CD14-positive monocyte (primary cell): ENCODE results near the gene KCNT1. TPM values are rescaled to one million over a fixed set of nuclear protein-coding genes. Genes with fewer than 3 reads are reported as not detected.

Experiments used
- DNase-seq, 3 donors: peaks; one replicate each; pipeline ENCODE4 v3.0.0-alpha.2; 2011 to 2022
- H2AFZ ChIP-seq: 2 replicates; pipeline ENCODE4 v1.6.0; 2012; ENCODE audit warnings: mild to moderate bottlenecking, low read depth, low read length, inconsistent platforms; ENCODE audit not compliant: insufficient read depth, poor library complexity, severe bottlenecking
- H3K27ac ChIP-seq, 2 donors: 1 replicate in 1 of 2; 2 replicates in 1 of 2; pipeline ENCODE4 v1.5.1; 2012 to 2013; ENCODE audit warnings: low read length in 2 of 2, control low read depth in 1 of 2, inconsistent platforms in 1 of 2, low read depth in 1 of 2, mild to moderate bottlenecking in 1 of 2
- H3K27me3 ChIP-seq, 2 donors: one replicate each; pipeline versions ENCODE4 v1.6.0 to v1.6.1; 2011 to 2013; ENCODE audit warnings: low read length in 2 of 2; ENCODE audit not compliant: control insufficient read depth in 2 of 2, insufficient read depth in 2 of 2
- H3K36me3 ChIP-seq, 2 donors: replicated peaks in 1 of 2; 1 replicate in 1 of 2; 2 replicates in 1 of 2; pipeline versions ENCODE4 v1.5.1 to v1.6.1; 2012 to 2013; ENCODE audit warnings: low read length in 2 of 2, control low read depth in 1 of 2, inconsistent platforms in 1 of 2, mild to moderate bottlenecking in 1 of 2; ENCODE audit not compliant: insufficient read depth in 2 of 2, control insufficient read depth in 1 of 2
- H3K4me1 ChIP-seq, 2 donors: 1 replicate in 1 of 2; 2 replicates in 1 of 2; pipeline versions ENCODE4 v1.5.1 to v1.6.1; 2012 to 2013; ENCODE audit warnings: low read length in 2 of 2, control low read depth in 1 of 2, inconsistent platforms in 1 of 2, mild to moderate bottlenecking in 1 of 2, moderate library complexity in 1 of 2; ENCODE audit not compliant: insufficient read depth in 2 of 2, control insufficient read depth in 1 of 2
- H3K4me2 ChIP-seq: replicated peaks from 2 replicates; pipeline ENCODE3; 2012; ENCODE audit warnings: low read length, moderate library complexity, mild to moderate bottlenecking; ENCODE audit not compliant: poor library complexity, severe bottlenecking; ENCODE audit errors: extremely low read depth
- H3K4me3 ChIP-seq, 3 experiments: fragments of 200-600 bp in 1 of 3; sonication (generic) in 1 of 3; replicated peaks in 1 of 3; 1 replicate in 2 of 3; 2 replicates in 1 of 3; pipeline ENCODE4 v1.5.1; 2011 to 2013; ENCODE audit warnings: low read length in 3 of 3, mild to moderate bottlenecking in 3 of 3, control low read depth in 2 of 3, low read depth in 2 of 3, inconsistent platforms in 1 of 3, moderate library complexity in 1 of 3
- H3K79me2 ChIP-seq: 2 replicates; pipeline ENCODE4 v1.6.0; 2012; ENCODE audit warnings: mild to moderate bottlenecking, control low read depth, inconsistent platforms, low read length, moderate library complexity; ENCODE audit not compliant: insufficient read depth
- H3K9ac ChIP-seq: 2 replicates; pipeline ENCODE4 v1.6.0; 2017; ENCODE audit warnings: low read length, mild to moderate bottlenecking; ENCODE audit not compliant: insufficient read depth, poor library complexity, severe bottlenecking
- H3K9me3 ChIP-seq, 2 donors: replicated peaks in 1 of 2; 1 replicate in 1 of 2; 2 replicates in 1 of 2; pipeline versions ENCODE4 v1.5.1 to v1.6.1; 2012 to 2013; ENCODE audit warnings: low read length in 2 of 2, control low read depth in 1 of 2; ENCODE audit not compliant: control insufficient read depth in 1 of 2, insufficient read depth in 1 of 2
- H4K20me1 ChIP-seq: 2 replicates; pipeline ENCODE4 v1.6.0; 2012; ENCODE audit warnings: mild to moderate bottlenecking, low read length, control low read depth, moderate library complexity; ENCODE audit not compliant: insufficient read depth
- H3K27ac Mint-ChIP-seq, 7 donors: one replicate each; pipeline ENCODE4 v1.8.0; 2020; ENCODE audit warnings: mild to moderate bottlenecking in 7 of 7, mixed read lengths in 7 of 7, moderate library complexity in 6 of 7, inconsistent platforms in 2 of 7
- H3K27me3 Mint-ChIP-seq, 3 donors: one replicate each; pipeline ENCODE4 v1.8.0; 2021 to 2022; ENCODE audit warnings: low read depth in 3 of 3, mild to moderate bottlenecking in 3 of 3, mixed read lengths in 3 of 3, moderate library complexity in 3 of 3, inconsistent platforms in 1 of 3
- H3K36me3 Mint-ChIP-seq, 2 donors: one replicate each; pipeline ENCODE4 v1.8.0; 2020; ENCODE audit warnings: mixed read lengths in 2 of 2, inconsistent platforms in 1 of 2, mild to moderate bottlenecking in 1 of 2
- H3K4me1 Mint-ChIP-seq: one replicate; pipeline ENCODE4 v1.8.0; 2020; ENCODE audit warnings: mild to moderate bottlenecking, mixed read lengths
- H3K4me3 Mint-ChIP-seq, 2 donors: one replicate each; pipeline ENCODE4 v1.8.0; 2020; ENCODE audit warnings: mild to moderate bottlenecking in 2 of 2, mixed read lengths in 2 of 2, moderate library complexity in 1 of 2
- H3K9me3 Mint-ChIP-seq, 7 donors: one replicate each; pipeline ENCODE4 v1.8.0; 2020 to 2022; ENCODE audit warnings: mixed read lengths in 7 of 7, mild to moderate bottlenecking in 6 of 7, moderate library complexity in 6 of 7, inconsistent platforms in 2 of 7
- CTCF ChIP-seq: fragments of 200-600 bp; IDR thresholded peaks from one replicate; pipeline ENCODE4 v1.8.0; 2022; ENCODE audit warnings: antibody characterized with exemption, mild to moderate bottlenecking
- WGBS: methylation state at CpG from one replicate; pipeline ENCODE4 v1.1.5; 2013; ENCODE audit warnings: missing lambda C conversion rate; ENCODE audit not compliant: insufficient coverage; 5-methylcytosine and 5-hydroxymethylcytosine counted together
- intact Hi-C, 2 donors: fragments of 100-400 bp; cut with micrococcal nuclease; formaldehyde crosslinking; loops; one replicate each; pipeline versions ENCODE4 v1.15.0 to v1.15.1; 2023
- polyA plus RNA-seq, 3 donors: library from polyadenylated mRNA; depleted of rRNA in 1 of 3; unstranded in 2 of 3; stranded (reverse) in 1 of 3; fragments of 300-500 nt in 2 of 3; fragments of >200 nt in 1 of 3; fragmentation: Illumina TruSeq in 2 of 3; gene quantifications; 1 replicate in 2 of 3; 2 replicates in 1 of 3; pipeline ENCODE4 v1.2.3, GENCODE V29; 2012 to 2021

KCNT1 gene
- polyA plus RNA-seq, 3 donors, result not detected

GRCh38 chr9:135739271-135740220 is 37.6 kb downstream of the KCNT1 start:
- Mint-ChIP-seq H3K27ac (peak overlapping the region in 1 of 7 donors; percentile 46), H3K36me3 (no peaks in the 10 kb centered on the region), H3K4me3 (no peak overlapping the region), H3K4me1 (no peaks in the 10 kb centered on the region), H3K9me3 (no peaks in the 10 kb centered on the region), H3K27me3 (peaks cover 7 to 32% (median 22%) of the 10 kb centered on the region in 3 donors)
- no peak for DNase-seq
- H3K36me3 ChIP-seq, result no peaks in the 10 kb centered on the region
- H3K79me2 ChIP-seq, result no peaks in the 10 kb centered on the region
- WGBS, result 79% methylated on average over 19 of the region's 28 CpGs
- H4K20me1 ChIP-seq, result no peaks in the 10 kb centered on the region
- H3K27me3 ChIP-seq, result peaks cover 0 to 12% of the 10 kb centered on the region in 2 donors
- no peaks in the 10 kb centered on the region for H3K9me3 ChIP-seq
- TF ChIP-seq CTCF, result no peak
- H3K27ac ChIP-seq, result no peak overlapping the region
- intact Hi-C loops, result no loop called here
- no peak overlapping the region for H3K9ac ChIP-seq
- no peak overlapping the region for H2AFZ ChIP-seq
- no peaks in the 10 kb centered on the region for H3K4me1 ChIP-seq
- H3K4me2 ChIP-seq, result no peak overlapping the region
- H3K4me3 ChIP-seq, result no peak overlapping the region

- no peaks in the 10 kb centered on the region for H3K9me3 ChIP-seq
- Mint-ChIP-seq H3K36me3 (no peaks in the 10 kb centered on the region), H3K9me3 (no peaks in the 10 kb centered on the region), H3K4me1 (no peaks in the 10 kb centered on the region), H3K4me3 (no peak overlapping the region), H3K27me3 (peaks cover 5 to 23% (median 15%) of the 10 kb centered on the region in 3 donors), H3K27ac (no peak overlapping the region)
- no peaks in the 10 kb centered on the region for H3K4me1 ChIP-seq
- intact Hi-C loops, result no loop called here
- no peak overlapping the region for H3K4me2 ChIP-seq
- H3K36me3 ChIP-seq, result no peaks in the 10 kb centered on the region
- no peak overlapping the region for H2AFZ ChIP-seq
- H4K20me1 ChIP-seq, result no peaks in the 10 kb centered on the region
- H3K9ac ChIP-seq, result no peak overlapping the region
- no peak overlapping the region for H3K27ac ChIP-seq
- 82% methylated on average over 21 of the region's 24 CpGs for WGBS
- peaks cover 0 to 12% of the 10 kb centered on the region in 2 donors for H3K27me3 ChIP-seq
- no peak for DNase-seq
- no peak for TF ChIP-seq CTCF
- H3K79me2 ChIP-seq, result no peaks in the 10 kb centered on the region
- H3K4me3 ChIP-seq, result no peak overlapping the region
Measured at GRCh38 chr9:135741276-135742219, 39.6 kb downstream of the KCNT1 start.
